Stimulated activated CD4-positive, alpha-beta T cell treated with anti-CD3 and anti-CD28 coated beads, Interleukin-1b, Interleukin-23, amount 100 ng/mL, for 1 hour (primary cell): ENCODE measurements around the gene RNF44.
"Not testable (repeated sequence)": the region's sequence is repeated elsewhere in the genome, so short reads cannot be mapped to it uniquely, and the experiment has no call there.

Experiments
- DNase-seq, 2 donors: peaks; one replicate each; pipeline ENCODE4 v3.0.0-alpha.2; 2020; ENCODE audit warnings: low read depth in 2 of 2

Gene RNF44

DNA sequence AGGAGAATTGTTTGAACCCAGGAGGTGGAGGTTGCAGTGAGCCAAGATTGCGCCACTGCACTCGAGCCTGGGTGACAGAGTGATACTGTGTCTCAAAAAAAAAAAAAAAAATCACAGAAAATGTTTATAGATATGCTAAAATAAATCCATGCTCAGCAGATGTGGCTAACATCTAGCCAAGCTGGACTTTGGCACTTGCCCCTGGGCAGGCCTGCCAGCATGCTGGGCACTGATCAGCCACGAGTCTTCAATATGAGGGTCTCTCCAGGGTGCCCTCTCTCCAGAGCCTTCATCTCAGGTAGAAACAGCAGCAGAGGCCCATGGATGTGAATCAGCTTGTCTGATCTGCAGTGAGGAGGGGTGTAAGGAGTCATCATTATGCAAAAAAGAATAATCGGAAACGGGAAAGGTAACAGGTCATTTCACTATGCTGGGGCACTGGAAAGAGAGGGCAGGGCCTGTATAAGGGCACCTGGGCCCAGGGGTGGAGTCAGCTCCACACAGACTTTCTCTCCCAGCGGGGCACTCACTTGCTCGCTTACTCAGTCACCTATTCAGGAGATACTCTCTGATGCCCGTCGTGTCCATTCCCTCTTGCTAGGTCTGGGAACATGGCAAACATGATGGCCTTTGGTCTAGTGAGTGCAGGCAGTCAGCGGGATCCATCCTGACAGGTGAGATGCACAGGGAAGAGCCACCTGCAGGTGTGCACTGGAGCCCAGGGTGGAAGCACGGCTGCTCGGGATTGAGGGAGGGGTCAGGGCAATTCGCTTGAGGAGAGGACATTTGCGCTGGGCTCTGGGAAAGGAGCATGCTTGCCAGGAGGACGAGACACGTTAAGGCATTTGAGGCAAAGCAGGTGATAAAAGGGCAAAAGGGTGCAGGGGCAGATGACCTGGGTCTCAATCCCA lies 17.1 kb downstream of the RNF44 start:
- DNase-seq: no peak

DNA sequence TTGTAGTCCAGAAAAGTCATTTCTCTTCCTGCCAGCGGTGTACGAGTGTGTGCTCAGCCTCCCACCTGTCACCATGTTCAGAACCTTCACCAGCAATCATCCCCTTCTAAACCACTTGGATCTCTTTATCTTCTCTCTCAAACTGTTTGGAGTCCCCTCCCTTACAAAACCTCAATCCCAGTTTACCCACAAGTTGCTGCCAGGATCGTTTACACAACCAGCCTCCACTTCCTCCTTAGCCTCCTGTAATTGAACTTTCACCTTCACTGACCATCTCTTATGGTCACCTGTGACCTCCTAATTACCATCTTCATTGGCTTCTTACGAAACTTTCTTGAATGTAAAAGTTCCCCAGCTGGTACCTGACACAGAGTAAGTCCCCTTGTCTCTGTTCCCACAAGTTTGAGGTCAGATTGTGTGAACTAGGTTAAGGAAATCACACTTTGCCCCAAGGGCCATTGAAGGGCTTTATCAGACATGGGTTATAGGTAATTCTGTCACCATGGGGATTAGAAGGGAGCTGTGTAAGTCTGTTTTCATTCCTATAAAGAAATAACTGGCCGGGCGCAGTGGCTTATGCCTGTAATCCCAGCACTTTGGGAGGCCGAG lies 20.0 kb downstream of the RNF44 start:
- DNase-seq: no peak

DNA sequence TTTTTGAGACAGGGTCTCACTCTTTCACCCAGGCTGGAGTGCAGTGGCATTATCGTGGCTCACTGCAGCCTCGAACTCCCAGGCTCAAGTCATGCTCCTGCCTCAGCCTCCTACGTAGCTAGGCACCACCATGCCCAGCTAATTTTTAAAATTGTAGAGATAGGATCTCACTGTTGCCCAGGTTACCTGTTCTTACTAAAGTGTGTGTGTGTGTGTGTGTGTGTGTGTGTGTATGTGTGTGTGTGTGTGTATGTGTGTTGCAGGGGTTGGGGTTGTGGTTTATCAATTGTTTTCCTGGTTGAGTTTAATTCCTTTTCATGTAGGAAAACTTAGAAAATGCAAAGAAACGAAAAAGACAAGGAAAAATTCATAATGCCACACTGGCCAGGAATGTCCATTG lies 21.8 kb downstream of the RNF44 start:
- DNase-seq: no peak

DNA sequence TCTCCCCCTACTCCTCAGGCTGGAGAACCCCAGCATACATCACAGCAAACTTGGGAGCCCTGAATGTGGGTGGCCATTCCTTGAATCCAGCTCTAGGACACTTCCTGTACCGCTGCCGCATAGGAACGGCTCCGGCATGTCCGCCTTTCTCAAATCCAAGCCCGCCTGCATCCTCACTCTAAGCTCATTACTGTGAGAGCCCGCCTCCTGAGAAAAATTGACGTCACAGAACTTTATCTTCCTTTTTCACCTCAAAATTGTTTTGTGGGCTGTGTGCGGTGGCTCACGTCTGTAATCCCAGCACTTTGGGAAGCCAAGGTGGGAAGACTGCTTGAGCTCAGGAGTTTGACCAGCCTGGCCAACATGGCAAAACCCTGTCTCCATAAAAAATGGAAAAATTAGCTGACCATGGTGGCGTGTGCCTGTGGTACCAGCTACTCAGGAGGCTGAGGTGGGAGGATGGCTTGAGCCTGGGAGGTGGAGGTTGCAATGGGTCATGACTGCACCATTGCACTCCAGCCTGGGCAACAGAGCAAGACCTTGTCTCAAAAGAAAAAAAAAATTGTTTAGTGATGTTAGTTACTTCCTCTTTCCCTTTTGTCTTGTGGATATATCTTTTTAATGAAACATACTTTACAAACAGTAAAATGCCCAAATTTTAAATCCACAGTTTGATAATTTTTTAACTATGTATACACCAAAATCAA lies 22.8 kb downstream of the RNF44 start:
- DNase-seq: no peak

DNA sequence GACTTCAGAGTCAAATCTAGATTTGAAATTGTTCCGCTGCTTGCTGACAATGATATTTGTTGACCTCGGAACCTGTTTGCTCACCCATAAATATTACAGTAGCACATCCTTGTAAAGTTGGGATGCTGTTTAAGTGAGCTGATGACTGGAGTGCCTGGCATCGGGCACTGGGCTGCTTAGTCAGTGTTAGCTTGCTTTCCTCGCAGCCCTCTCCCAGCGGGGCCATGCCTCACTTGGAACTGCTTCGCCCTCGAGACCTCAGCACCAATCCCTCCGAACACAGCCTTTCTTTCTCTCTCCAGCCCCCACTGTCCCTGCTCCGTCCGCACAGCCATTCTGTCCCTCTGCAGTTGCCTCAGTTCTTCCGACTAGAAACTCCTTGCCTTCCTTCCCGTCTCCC lies 23.4 kb downstream of the RNF44 start:
- DNase-seq: no peak

DNA sequence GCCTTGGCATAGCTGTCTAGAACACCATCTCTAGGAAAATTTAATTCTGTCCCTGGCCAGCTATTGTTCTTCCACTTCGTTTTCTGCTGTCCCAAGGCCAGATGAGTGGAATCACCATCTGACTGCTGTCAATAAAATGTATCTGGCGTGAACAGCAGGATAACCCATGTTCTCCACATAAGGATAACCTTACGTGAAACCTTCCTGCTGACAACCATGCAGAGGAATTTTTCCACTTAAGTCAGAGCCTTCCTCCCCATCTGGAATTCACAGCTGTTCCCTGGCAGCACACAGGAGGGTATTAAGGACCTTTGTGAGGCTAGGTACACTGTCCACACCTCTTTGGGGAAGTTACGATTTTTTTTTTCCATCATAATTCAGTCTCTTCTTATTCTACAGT lies 28.6 kb downstream of the RNF44 start:
- no peak for DNase-seq

DNA sequence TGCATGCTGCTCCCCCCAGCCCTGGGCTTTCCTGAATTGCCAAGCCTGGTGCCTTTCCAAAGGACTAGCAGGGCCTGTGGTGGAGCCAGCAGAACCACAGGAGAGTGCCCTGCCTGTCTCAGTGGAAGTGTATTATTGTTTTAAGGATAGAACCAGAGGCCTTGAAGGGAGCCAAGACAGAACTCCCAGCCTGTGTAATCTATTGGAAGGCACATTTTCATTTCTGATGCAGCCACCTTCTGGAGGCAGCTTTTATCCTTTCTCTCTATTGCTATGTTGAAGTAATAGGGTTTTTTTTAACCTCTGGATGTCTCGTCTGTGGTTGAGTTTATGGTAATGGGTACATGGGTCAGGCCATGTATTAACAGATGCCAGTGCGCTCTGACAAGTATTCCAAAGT lies 29.3 kb downstream of the RNF44 start:
- no peak for DNase-seq

DNA sequence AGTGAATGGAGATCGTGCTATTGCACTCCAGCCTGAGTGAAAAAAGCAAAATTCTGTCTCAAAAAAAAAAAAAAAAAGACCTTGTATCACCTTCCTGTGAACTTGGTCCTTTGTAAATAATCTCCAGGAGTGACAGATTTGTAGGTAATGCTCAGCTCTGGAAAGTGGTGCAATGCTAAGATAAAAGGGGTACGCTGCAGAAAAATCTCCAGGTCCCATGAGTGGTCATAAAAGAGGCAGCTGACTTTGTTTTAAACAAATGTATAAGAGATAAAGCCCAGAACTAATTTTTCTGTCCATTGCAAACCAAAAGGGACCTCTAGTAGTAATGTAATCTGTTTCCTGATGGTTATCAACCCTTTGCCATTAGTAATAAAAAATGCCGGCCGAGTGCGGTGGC lies 33.7 kb downstream of the RNF44 start:
- no peak for DNase-seq

DNA sequence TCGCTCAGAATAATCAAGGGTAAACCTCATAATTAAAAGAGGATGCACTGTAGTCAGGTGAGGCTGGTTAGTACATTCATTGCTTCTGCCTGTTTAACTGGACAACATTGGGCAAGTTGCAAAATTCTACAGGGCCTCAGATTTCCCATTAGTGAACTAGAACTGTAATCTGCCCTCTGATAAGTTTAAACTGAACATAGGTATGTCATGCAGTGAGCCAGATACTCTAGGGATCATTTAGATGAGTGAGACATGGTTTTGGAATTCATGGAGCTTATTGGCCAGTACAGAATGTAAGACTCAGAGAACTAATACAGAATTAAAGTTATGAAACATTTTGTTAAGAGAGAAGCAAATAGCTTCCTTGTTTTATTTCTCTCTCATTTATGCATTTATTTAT lies 35.9 kb downstream of the RNF44 start:
- no peak for DNase-seq

DNA sequence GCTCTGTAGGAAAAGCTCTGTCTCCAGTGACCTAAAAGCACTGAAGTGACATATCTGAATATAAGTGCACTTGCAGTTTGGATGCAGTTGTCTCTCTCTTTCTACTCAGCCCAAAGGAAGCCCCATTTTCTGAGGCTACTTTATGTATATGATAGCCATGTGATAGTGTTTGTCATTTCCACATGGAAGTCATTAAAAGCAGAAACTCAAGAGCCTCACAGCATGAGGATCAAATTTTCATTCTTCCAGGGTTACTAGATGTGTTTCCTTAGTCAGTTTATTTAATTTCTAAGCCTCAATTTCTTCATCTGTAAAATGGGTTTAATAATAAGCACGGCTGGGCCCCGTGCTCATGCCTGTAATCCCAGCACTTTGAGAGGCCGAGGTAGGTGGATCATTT lies 36.7 kb downstream of the RNF44 start:
- DNase-seq: no peak

DNA sequence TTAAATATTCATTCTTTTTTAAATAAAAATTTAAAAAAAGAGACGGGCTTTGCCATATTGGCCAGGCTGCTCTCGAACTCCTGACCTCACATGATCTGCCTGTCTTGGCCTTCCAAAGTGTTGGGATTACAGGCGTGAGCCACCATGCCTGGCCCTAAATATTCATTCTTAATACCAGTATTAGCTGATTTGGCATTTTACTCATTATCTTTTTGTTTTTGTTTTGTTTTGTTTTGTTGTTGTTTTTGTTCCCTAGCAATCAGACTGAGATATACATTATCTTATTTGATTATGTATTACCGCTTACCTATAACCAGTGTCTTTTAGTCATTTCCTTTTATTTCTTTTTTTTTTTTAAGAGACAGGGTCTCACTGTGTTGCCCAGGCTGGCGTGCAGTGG lies 37.9 kb downstream of the RNF44 start:
- DNase-seq: no peak

DNA sequence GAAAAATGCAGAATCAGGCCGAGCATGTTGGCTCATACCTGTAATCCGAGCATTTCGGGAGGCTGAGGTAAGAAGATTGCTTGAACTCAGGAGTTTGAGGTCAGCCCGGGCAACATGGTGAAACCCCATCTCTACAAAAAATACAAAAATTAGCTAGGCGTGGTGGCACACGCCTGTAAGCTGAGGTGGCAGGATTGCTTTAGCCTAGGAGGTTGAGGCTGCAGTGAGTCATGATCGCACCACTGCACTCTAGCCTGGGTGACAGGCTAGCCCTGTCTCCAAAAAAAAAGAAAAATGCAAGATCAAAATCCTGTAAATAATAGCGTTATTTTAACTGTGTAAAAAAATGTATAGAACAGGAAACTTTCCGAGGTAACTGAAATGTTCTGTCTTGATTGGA lies 39.4 kb downstream of the RNF44 start:
- no peak for DNase-seq

DNA sequence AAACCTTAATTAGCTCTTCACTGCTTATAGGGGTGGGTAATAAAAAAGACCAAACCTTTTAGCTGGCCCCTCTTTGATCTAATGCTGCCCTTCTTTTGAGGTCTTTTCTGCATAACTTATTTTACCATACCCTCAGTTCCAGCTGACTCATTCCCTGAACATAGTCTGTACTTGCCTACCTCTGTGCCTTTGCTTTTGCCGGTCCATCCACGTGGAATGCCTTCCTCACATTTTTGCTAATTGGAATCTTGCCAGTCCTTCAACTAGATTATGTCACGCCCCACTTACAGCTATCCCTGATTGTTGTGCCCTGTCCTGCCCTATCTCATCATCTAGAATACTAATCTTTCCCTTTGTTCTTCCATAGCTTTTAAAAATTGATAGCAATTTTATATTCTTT lies 44.8 kb downstream of the RNF44 start:
- no peak for DNase-seq

DNA sequence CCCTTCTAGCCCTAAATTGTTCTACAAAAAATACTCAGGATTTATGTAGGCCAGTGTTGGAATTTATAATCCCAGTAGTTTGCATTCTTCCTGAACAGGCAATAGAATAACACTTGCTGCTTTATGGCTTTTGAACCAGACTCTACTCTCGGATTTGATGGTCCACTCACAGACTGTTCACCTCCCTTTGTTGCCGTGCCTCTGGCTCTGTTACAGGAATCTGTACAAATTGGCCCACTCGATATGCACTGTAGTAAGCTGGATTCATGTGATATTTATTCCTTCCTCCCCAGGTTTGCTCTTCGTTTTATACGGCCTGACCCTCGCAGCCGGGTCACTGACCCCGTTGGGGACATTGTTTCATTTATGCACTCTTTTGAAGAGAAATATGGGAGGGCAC lies 45.3 kb downstream of the RNF44 start:
- no peak for DNase-seq

DNA sequence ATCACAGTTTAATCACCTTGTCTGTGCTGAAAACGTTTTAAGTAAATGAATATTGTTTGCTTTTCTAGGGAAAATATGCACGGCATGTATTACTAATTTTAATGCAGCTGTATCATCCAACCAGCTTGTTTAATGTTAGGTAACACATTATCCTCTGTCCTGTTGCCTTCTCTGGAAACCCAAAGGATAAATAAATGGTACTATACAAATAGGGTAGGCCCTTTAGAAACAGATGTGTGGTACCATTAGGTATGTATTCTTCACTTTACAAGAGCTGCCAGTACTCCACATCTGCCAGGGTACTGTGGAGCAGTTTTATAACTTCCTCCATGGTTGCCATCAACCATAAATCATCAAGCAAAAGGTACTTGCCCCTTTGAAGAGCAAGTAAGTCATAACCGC lies 46.1 kb downstream of the RNF44 start:
- no peak for DNase-seq

DNA sequence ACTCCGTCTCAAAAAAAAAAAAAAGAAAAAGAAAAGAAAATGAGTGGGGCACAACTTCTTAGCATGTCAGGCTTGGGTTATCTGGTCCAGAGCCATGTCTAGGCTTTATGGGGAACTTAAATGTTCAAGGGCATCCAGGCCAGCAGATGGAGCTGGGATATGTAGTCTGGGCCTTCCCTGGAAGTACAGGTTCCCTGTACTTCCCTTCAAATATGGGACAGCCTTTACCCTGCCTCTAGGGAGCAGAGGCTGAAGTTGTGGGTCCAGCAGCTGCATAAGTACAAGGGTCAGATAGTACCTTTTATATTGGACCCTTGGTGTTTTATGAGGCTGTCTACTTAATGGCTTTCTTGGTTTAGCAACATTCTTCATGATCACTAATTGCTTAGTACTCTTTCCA lies 46.9 kb downstream of the RNF44 start:
- no peak for DNase-seq

DNA sequence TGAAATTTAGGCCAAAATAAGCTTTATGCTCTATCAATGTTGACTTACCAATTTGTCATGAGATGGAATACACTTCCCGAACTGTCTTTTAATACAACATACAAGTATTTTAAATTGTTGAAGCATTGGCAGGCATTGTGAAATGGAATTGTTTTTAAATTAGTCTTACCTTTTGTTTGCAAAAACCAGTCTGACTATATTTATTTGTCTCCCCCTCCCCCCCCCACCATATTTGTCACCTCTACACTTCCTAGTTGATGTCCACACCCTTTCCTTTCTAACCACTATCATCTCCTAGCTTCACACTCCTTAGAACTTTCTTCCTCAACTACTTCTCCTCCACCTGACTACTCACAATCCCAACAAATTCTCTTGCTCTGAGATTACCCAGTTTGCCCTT lies 48.1 kb downstream of the RNF44 start:
- no peak for DNase-seq

DNA sequence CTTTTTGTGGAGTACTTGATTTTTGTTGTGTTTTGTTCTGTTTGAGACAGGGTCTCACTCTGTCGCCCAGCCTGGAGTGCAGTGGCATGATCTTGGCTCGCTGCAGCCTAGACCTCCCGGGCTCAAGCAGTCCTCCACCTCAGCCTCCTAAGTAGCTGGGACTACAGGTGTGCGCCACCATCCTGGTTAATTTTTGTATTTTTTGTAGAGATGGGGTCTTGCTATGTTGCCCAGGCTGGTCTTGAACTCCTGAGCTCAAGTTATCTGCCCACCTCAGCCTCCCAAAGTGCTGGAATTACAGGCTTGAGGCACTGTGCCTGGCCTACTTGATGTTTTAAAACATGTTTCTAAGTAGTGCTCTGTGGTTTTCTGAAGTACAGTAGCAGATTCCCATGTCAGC lies 50.0 kb downstream of the RNF44 start:
- not testable (repeated sequence) for DNase-seq

DNA sequence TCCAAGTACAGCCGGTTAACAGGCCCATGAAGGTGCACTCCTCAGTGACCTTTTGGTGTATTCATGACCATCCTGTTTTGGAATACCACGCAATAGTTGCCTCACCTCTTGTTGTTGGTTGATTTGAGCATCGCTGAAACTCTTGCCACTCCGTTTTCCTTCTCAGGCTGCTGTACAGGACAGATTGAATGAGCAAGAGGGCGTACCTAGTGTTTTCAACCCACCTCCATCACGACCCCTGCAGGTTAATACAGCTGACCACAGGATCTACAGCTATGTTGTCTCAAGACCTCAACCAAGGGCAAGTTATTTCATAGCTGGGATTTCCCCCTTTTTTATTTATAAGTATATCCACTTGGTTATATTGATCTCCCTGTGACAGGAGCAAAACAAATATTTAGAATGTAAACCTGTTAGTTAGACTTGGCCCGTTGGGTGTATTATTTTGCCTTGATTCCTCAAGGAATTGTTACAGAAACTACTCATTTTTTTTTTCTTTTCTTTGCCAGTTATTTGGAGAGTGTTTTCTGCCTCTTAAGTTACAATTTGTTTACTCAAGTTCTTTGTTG lies 50.9 kb downstream of the RNF44 start:
- DNase-seq: no peak

DNA sequence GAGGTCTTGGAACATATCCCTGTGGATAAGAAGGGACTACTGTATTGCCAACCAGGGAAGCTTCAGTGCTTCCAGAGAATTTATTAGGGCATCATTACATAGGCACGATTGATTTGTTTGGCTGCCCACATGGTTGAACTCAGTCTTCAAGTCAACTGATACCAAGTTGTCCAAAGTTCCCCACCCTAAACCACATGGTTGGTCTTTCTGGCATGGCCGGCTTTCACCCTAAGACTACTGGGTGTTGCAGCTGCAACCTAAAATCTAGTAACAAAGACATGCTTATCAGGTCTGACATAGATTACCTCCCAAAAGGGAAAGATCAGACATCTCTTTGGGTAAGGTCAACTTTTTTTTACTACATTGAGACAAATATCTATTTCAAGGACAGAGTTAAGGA lies 52.0 kb downstream of the RNF44 start:
- no peak for DNase-seq

DNA sequence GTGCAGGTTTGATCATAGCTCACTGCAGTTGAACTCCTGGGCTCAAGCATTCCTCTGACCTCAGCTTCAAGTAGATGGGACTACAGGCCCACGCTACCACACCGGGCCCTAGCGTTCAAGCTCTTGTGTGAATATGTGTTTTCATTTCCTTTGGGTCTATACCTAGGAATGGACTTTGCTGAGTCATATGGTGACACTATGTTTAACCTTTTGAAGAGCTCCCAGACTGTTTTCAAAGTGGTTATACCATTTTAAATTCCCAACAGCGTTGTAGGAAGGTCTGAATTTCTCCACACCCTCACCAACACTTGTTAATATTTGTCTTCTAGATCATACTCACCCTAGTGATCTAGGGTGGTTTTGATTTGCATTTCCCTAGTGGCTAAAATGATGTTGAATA lies 55.5 kb downstream of the RNF44 start:
- no peak for DNase-seq
